ENCODE measurements around the gene MRI1. TPM values are rescaled to one million over a fixed set of nuclear protein-coding genes. Genes with fewer than 3 reads are reported as not detected.

MRI1 gene
- total RNA-seq (2013): 19.5 TPM
- polyA plus RNA-seq (10 to 100 TPM in 1 of 3 donors, 1 to 10 TPM in 2; 3.8 to 48.9 (median 4.4) TPM), polyA minus RNA-seq (20.9 and 26.3 TPM in 2 replicates), total RNA-seq (1.7 to 15.2 (median 11.9) reads per million in 11 experiments)

- H3K27me3 Mint-ChIP-seq (ENCODE audit: low read depth in 3 of 3): no peaks in the 10 kb centered on the region
- peak within 1 kb of the TSS; percentile 83 for H2AFZ ChIP-seq (ENCODE audit: insufficient read depth, low read depth, low read length, poor library complexity, severe bottlenecking)
- WGBS (ENCODE audit: insufficient coverage): 19% methylated on average over 45 of the region's 67 CpGs
- H3K9me3 ChIP-seq (replicated peaks in 1 of 2; ENCODE audit: control insufficient read depth in 1 of 2, insufficient read depth in 1 of 2, low read length in 2 of 2): no peaks in the 10 kb centered on the region
- peaks cover 9% of the 10 kb centered on the region for H4K20me1 ChIP-seq (ENCODE audit: insufficient read depth, low read length)
- peak within 1 kb of the TSS in 1 of 2 donors; percentile 53 for H3K27ac ChIP-seq (ENCODE audit: low read depth in 1 of 2, low read length in 2 of 2)
- peak within 1 kb of the TSS; percentile 82 to 90 for H3K4me3 Mint-ChIP-seq
- no peaks in the 10 kb centered on the region for H3K27me3 ChIP-seq (ENCODE audit: control insufficient read depth in 2 of 2, insufficient read depth in 2 of 2, low read length in 2 of 2)
- peak within 1 kb of the TSS; percentile 69 for H3K9ac ChIP-seq (ENCODE audit: insufficient read depth, low read length, poor library complexity, severe bottlenecking)
- peaks cover 29 to 52% of the 10 kb centered on the region in 2 donors for H3K36me3 Mint-ChIP-seq
- no peaks in the 10 kb centered on the region for H3K79me2 ChIP-seq (ENCODE audit: insufficient read depth, low read length)
- intact Hi-C loops (cut with micrococcal nuclease): no loop called here
- peaks cover 16 to 20% of the 10 kb centered on the region in 2 donors for H3K4me1 ChIP-seq (ENCODE audit: control insufficient read depth in 1 of 2, insufficient read depth in 2 of 2, low read length in 2 of 2)
- H3K4me3 ChIP-seq (replicated peaks in 1 of 3; ENCODE audit: low read depth in 2 of 3, low read length in 3 of 3): peak within 1 kb of the TSS; percentile 55 to 83 (median 65)
- H3K27ac Mint-ChIP-seq: peak within 1 kb of the TSS in 5 of 7 donors; percentile 37 to 82 (median 76)
- peak; percentile 27 to 30 (median 27) for DNase-seq
- no peak for TF ChIP-seq CTCF (IDR thresholded peaks at IDR 0.05)
- peaks cover 41 to 42% of the 10 kb centered on the region in 2 donors for H3K36me3 ChIP-seq (replicated peaks in 1 of 2; ENCODE audit: control insufficient read depth in 1 of 2, insufficient read depth in 2 of 2, low read length in 2 of 2)
- no peaks in the 10 kb centered on the region for H3K9me3 Mint-ChIP-seq
- H3K4me2 ChIP-seq (replicated peaks; ENCODE audit: extremely low read depth, low read length, poor library complexity, severe bottlenecking): peak within 1 kb of the TSS; percentile 81
- H3K4me1 Mint-ChIP-seq: peaks cover 17% of the 10 kb centered on the region
Observed at GRCh38 chr19:13764101-13764807, at the start of gene MRI1. Gene MRI1 (plus strand): TSS chr19:13764522. CDS start chr19:13764589, 67 bp downstream.

GRCh38 chr19:13717194-13717643 is 47.1 kb upstream of the MRI1 start:
- peaks cover 2 to 21% (median 13%) of the 10 kb centered on the region in 7 donors for H3K9me3 Mint-ChIP-seq
- no peak overlapping the region for H3K4me2 ChIP-seq (replicated peaks; ENCODE audit: extremely low read depth, low read length, poor library complexity, severe bottlenecking)
- H3K4me1 Mint-ChIP-seq: peaks cover 4% of the 10 kb centered on the region
- no peak overlapping the region for H3K4me3 Mint-ChIP-seq
- H3K9ac ChIP-seq (ENCODE audit: insufficient read depth, low read length, poor library complexity, severe bottlenecking): no peak overlapping the region
- peaks cover 4 to 15% (median 9%) of the 10 kb centered on the region in 3 donors for H3K27me3 Mint-ChIP-seq (ENCODE audit: low read depth in 3 of 3)
- WGBS (ENCODE audit: insufficient coverage): 22% methylated on average over 5 of the region's 8 CpGs
- peaks cover 0 to 15% of the 10 kb centered on the region in 2 donors for H3K9me3 ChIP-seq (replicated peaks in 1 of 2; ENCODE audit: control insufficient read depth in 1 of 2, insufficient read depth in 1 of 2, low read length in 2 of 2)
- no peak overlapping the region for H3K4me3 ChIP-seq (replicated peaks in 1 of 3; ENCODE audit: low read depth in 2 of 3, low read length in 3 of 3)
- H3K27ac ChIP-seq (ENCODE audit: low read depth in 1 of 2, low read length in 2 of 2): no peak overlapping the region
- H3K36me3 ChIP-seq (replicated peaks in 1 of 2; ENCODE audit: control insufficient read depth in 1 of 2, insufficient read depth in 2 of 2, low read length in 2 of 2): no peaks in the 10 kb centered on the region
- H2AFZ ChIP-seq (ENCODE audit: insufficient read depth, low read depth, low read length, poor library complexity, severe bottlenecking): no peak overlapping the region
- intact Hi-C loops (cut with micrococcal nuclease): no loop called here
- no peaks in the 10 kb centered on the region for H4K20me1 ChIP-seq (ENCODE audit: insufficient read depth, low read length)
- no peaks in the 10 kb centered on the region for H3K4me1 ChIP-seq (ENCODE audit: control insufficient read depth in 1 of 2, insufficient read depth in 2 of 2, low read length in 2 of 2)
- no peak for TF ChIP-seq CTCF (IDR thresholded peaks at IDR 0.05)
- H3K27me3 ChIP-seq (ENCODE audit: control insufficient read depth in 2 of 2, insufficient read depth in 2 of 2, low read length in 2 of 2): peaks cover 0 to 7% of the 10 kb centered on the region in 2 donors
- no peaks in the 10 kb centered on the region for H3K79me2 ChIP-seq (ENCODE audit: insufficient read depth, low read length)
- no peak for DNase-seq
- no peaks in the 10 kb centered on the region for H3K36me3 Mint-ChIP-seq
- H3K27ac Mint-ChIP-seq: no peak overlapping the region
